Panc1 (cell line): ENCODE data around the gene TRABD2B. TPM values are rescaled to one million over a fixed set of nuclear protein-coding genes. Genes with fewer than 3 reads are reported as not detected.

Experiments used
- ATAC-seq: fragments of 200-7000 bp; cut with Tn5 transposase; 2 replicates; pipeline ENCODE4 v1.9.1; 2020; ENCODE audit warnings: mild to moderate bottlenecking, moderate library complexity
- BruUV-seq: library from RNA; stranded (reverse); fragments of 400-500 nt; replicated peaks from 2 replicates; lab custom pipeline; 2021; lab: Mats Ljungman, UMichigan
- CTCF ChIA-PET: fragments of 300-600 bp; sonication (Branson Sonifier 250); formaldehyde crosslinking; loops from one replicate; lab custom pipeline; 2022; ENCODE audit warnings: antibody characterized with exemption; lab: Charles Lee
- POLR2A ChIA-PET: fragments of 300-600 bp; sonication (Branson Sonifier 250); formaldehyde crosslinking; loops from one replicate; lab custom pipeline; 2022; ENCODE audit warnings: antibody characterized with exemption; lab: Charles Lee
- DNase-seq: peaks from one replicate; pipeline ENCODE4 v3.0.0-alpha.2; 2010; ENCODE audit warnings: low read depth, low spot score
- H3K27ac ChIP-seq: 2 replicates; pipeline ENCODE4 v1.5.1; 2011; ENCODE audit warnings: mild to moderate bottlenecking, low read length, inconsistent platforms
- H3K27me3 ChIP-seq: fragments of 200-500 bp; sonication (Bioruptor generic); 2 replicates; pipeline ENCODE4 v1.6.0; 2014; ENCODE audit warnings: low read length, inconsistent platforms; ENCODE audit not compliant: control insufficient read depth, insufficient read depth
- H3K36me3 ChIP-seq: fragments of 200-500 bp; sonication (Bioruptor generic); 2 replicates; pipeline ENCODE4 v1.5.1; 2014; ENCODE audit warnings: inconsistent platforms, mild to moderate bottlenecking, low read length, moderate library complexity; ENCODE audit not compliant: control insufficient read depth, insufficient read depth
- H3K4me1 ChIP-seq: 2 replicates; pipeline ENCODE4 v1.5.1; 2011; ENCODE audit warnings: inconsistent platforms, mild to moderate bottlenecking, low read length, moderate library complexity; ENCODE audit not compliant: control insufficient read depth, insufficient read depth
- H3K4me3 ChIP-seq, 2 experiments: 2 replicates each; pipeline ENCODE4 v1.5.1; 2011 to 2012; ENCODE audit warnings: low read depth in 2 of 2, low read length in 2 of 2, mild to moderate bottlenecking in 2 of 2, inconsistent platforms in 1 of 2, moderate library complexity in 1 of 2
- H3K9me3 ChIP-seq: fragments of 200-500 bp; sonication (Bioruptor generic); 2 replicates; pipeline ENCODE4 v1.5.1; 2014; ENCODE audit warnings: low read depth, mild to moderate bottlenecking, inconsistent platforms, low read length, moderate library complexity; ENCODE audit not compliant: control insufficient read depth, insufficient read depth
- CTCF ChIP-seq: fragments of 450-650 bp; IDR thresholded peaks from 2 replicates; pipeline ENCODE4 v1.5.1; 2017; ENCODE audit warnings: mild to moderate bottlenecking
- POLR2AphosphoS5 ChIP-seq: IDR thresholded peaks from 2 replicates; pipeline ENCODE4 v1.6.1; 2012; ENCODE audit warnings: mild to moderate bottlenecking, low read depth, low read length, moderate library complexity
- REST ChIP-seq, 2 experiments: IDR thresholded peaks; 2 replicates each; pipeline ENCODE4 v1.6.1; 2011 to 2012; ENCODE audit warnings: low read depth in 2 of 2, control low read depth in 1 of 2, low read length in 1 of 2, mild to moderate bottlenecking in 1 of 2, moderate library complexity in 1 of 2; ENCODE audit not compliant: insufficient read depth in 1 of 2
- SIN3A ChIP-seq: IDR thresholded peaks from 2 replicates; pipeline ENCODE4 v1.6.1; 2012; ENCODE audit warnings: low read depth, mild to moderate bottlenecking, low read length, moderate library complexity, borderline replicate concordance; ENCODE audit not compliant: insufficient read depth
- TCF7L2 ChIP-seq: IDR thresholded peaks from 2 replicates; pipeline ENCODE4 v1.6.1; 2011; ENCODE audit warnings: mild to moderate bottlenecking, low read depth, low read length, inconsistent platforms
- in situ Hi-C: cut with HindIII; loops from 2 replicates; pipeline ENCODE4 v1.10.0; 2016; ENCODE audit warnings: low sequenced_read_pairs, low pct_unique_long_range_greater_than_20kb
- intact Hi-C: fragments of 100-400 bp; cut with micrococcal nuclease; formaldehyde crosslinking; loops from one replicate; pipeline ENCODE4 v1.10.0; 2022; ENCODE audit not compliant: unreplicated experiment
- total RNA-seq: library from RNA; stranded (reverse); gene quantifications from one replicate; pipeline ENCODE4 v1.2.1, GENCODE V29; 2021; ENCODE audit not compliant: unreplicated experiment

The TRABD2B gene
- total RNA-seq, 1 experiment from 2014 or later, result not detected

- TF ChIP-seq TCF7L2 (no peak), POLR2AphosphoS5 (no peak), REST (IDR thresholded peaks at IDR 0.05; ENCODE audit: insufficient read depth in 1 of 2, low read depth in 2 of 2, low read length in 1 of 2) (no peak), SIN3A (no peak), CTCF (no peak)
- Histone ChIP-seq H3K36me3 (no peaks in the 10 kb centered on the region), H3K4me1 (no peaks in the 10 kb centered on the region), H3K4me3 (no peak overlapping the region), H3K9me3 (no peaks in the 10 kb centered on the region), H3K27ac (no peak overlapping the region), H3K27me3 (peaks cover 27% of the 10 kb centered on the region)
- in situ Hi-C loops, result no loop called here
- no TSS peak for BruUV-seq
- POLR2A ChIA-PET, result no interaction called here
- ATAC-seq (no peak), DNase-seq (no peak)
- CTCF ChIA-PET, result interaction anchor here (0.5 kb wide), 1 partner anchor 12 kb away, joined by 4 read pairs; the partner anchor contains the start of gene TRABD2B
- intact Hi-C loops, result no loop called here
These were observed 12.2 kb downstream of the TRABD2B start for GRCh38 chr1:47985018-47985417.

- no peak overlapping the region for H3K27ac ChIP-seq
- peak; percentile 59 for ATAC-seq
- no peak overlapping the region for H3K4me3 ChIP-seq
- H3K9me3 ChIP-seq, result no peaks in the 10 kb centered on the region
- peaks cover 22% of the 10 kb centered on the region for H3K27me3 ChIP-seq
- ChIA-PET CTCF (no interaction called here), POLR2A (no interaction called here)
- no TSS peak for BruUV-seq
- no peaks in the 10 kb centered on the region for H3K4me1 ChIP-seq
- DNase-seq, result no peak
- TF ChIP-seq POLR2AphosphoS5 (no peak), SIN3A (no peak), TCF7L2 (no peak), REST (IDR thresholded peaks at IDR 0.05; ENCODE audit: insufficient read depth in 1 of 2, low read depth in 2 of 2, low read length in 1 of 2) (no peak), CTCF (no peak)
- in situ Hi-C loops (no loop called here), intact Hi-C loops (no loop called here)
- H3K36me3 ChIP-seq, result no peaks in the 10 kb centered on the region
These were observed 12.9 kb downstream of the TRABD2B start for GRCh38 chr1:47984175-47984789.
